GM19463 (cell line): ENCODE measurements around the gene KCNJ18.
"Not testable (repeated sequence)": the region's sequence is repeated elsewhere in the genome, so short reads cannot be mapped to it uniquely, and the experiment has no call there.

Experiments
- ATAC-seq: cut with Tn5 transposase; IDR thresholded peaks from one replicate; pipeline ENCODE4 v1.9.1; 2021; ENCODE audit warnings: mild to moderate bottlenecking, moderate library complexity; ENCODE audit not compliant: unreplicated experiment

The KCNJ18 gene

GRCh38 chr17:21702029-21702428 lies 9.7 kb downstream of the KCNJ18 start:
- not testable (repeated sequence) for ATAC-seq

GRCh38 chr17:21702521-21702920 lies 10.2 kb downstream of the KCNJ18 start:
- not testable (repeated sequence) for ATAC-seq

GRCh38 chr17:21702940-21703640 lies 10.8 kb downstream of the KCNJ18 start:
- not testable (repeated sequence) for ATAC-seq

GRCh38 chr17:21703891-21704872 lies 11.9 kb downstream of the KCNJ18 start:
- ATAC-seq, result not testable (repeated sequence)

- no peak for ATAC-seq
Observed at GRCh38 chr17:21705021-21705601, 12.8 kb downstream of the KCNJ18 start.

- ATAC-seq, result not testable (repeated sequence)
Observed at GRCh38 chr17:21705746-21706145, 13.4 kb downstream of the KCNJ18 start.

GRCh38 chr17:21706546-21706945 lies 14.2 kb downstream of the KCNJ18 start:
- not testable (repeated sequence) for ATAC-seq

- ATAC-seq, result not testable (repeated sequence)
Observed at GRCh38 chr17:21707131-21707530, 14.8 kb downstream of the KCNJ18 start.

GRCh38 chr17:21707711-21708611 lies 15.6 kb downstream of the KCNJ18 start:
- ATAC-seq, result not testable (repeated sequence)

GRCh38 chr17:21708612-21709535 lies 16.6 kb downstream of the KCNJ18 start:
- ATAC-seq, result not testable (repeated sequence)

GRCh38 chr17:21709994-21710393 lies 17.7 kb downstream of the KCNJ18 start:
- ATAC-seq, result not testable (repeated sequence)

- not testable (repeated sequence) for ATAC-seq
Observed at GRCh38 chr17:21710486-21710885, 18.2 kb downstream of the KCNJ18 start.

GRCh38 chr17:21711182-21711581 lies 18.9 kb downstream of the KCNJ18 start:
- ATAC-seq, result no peak

- not testable (repeated sequence) for ATAC-seq
Observed at GRCh38 chr17:21713020-21713419, 20.7 kb downstream of the KCNJ18 start.

GRCh38 chr17:21713631-21714030 lies 21.3 kb downstream of the KCNJ18 start:
- ATAC-seq, result not testable (repeated sequence)

- ATAC-seq, result not testable (repeated sequence)
Observed at GRCh38 chr17:21714676-21715075, 22.4 kb downstream of the KCNJ18 start.

- ATAC-seq, result not testable (repeated sequence)
Observed at GRCh38 chr17:21715877-21716276, 23.6 kb downstream of the KCNJ18 start.

GRCh38 chr17:21718971-21719370 lies 26.6 kb downstream of the KCNJ18 start:
- not testable (repeated sequence) for ATAC-seq
